ENCODE data around the gene SLMAP. TPM values are rescaled to one million over a fixed set of nuclear protein-coding genes. Genes with fewer than 3 reads are reported as not detected.

Gene SLMAP
- total and polyA plus RNA-seq, 2 of the 13 experiments (the other 11 are each of a cell fraction or from before 2014, with no cell fraction given) = 24.0 to 48.3 TPM

GRCh38 chr3:57755741-57756527, at the start of gene SLMAP (continued):
- TF ChIP-seq SRSF9 (IDR thresholded peaks at IDR 0.05; ENCODE audit: borderline replicate concordance, insufficient read depth, low read depth, low read length, poor library complexity, severe bottlenecking) (no peak), ZNF138 (CRISPR knock-in tag; IDR thresholded peaks at IDR 0.05; ENCODE audit: low read depth) (peak; percentile 47; the same call in 1 of the 2 replicates), ATAD3A (CRISPR knock-in tag; IDR thresholded peaks at IDR 0.05) (no peak), ZNF607 (CRISPR knock-in tag; IDR thresholded peaks at IDR 0.05; ENCODE audit: borderline replicate concordance) (0 out of 2 replicates have a peak, but pooled peaks have one; percentile 21), ZNF572 (CRISPR knock-in tag; IDR thresholded peaks at IDR 0.05) (no peak), TRAFD1 (CRISPR knock-in tag; IDR thresholded peaks at IDR 0.05; ENCODE audit: borderline replicate concordance) (no peak), HIC2 (CRISPR knock-in tag; IDR thresholded peaks at IDR 0.05; ENCODE audit: low read depth) (no peak), SRSF4 (IDR thresholded peaks at IDR 0.05; ENCODE audit: low read depth, low read length, poor library complexity, severe bottlenecking) (no peak), SIX1 (CRISPR knock-in tag; IDR thresholded peaks at IDR 0.05; ENCODE audit: borderline replicate concordance) (no peak), CAMTA2 (CRISPR knock-in tag; IDR thresholded peaks at IDR 0.05; ENCODE audit: borderline replicate concordance) (no peak), SMAD9 (CRISPR knock-in tag; IDR thresholded peaks at IDR 0.05) (0 out of 2 replicates have a peak, but pooled peaks have one; percentile 70), SP2 (CRISPR knock-in tag; IDR thresholded peaks at IDR 0.05) (no peak), AHDC1 (CRISPR knock-in tag; IDR thresholded peaks at IDR 0.05; ENCODE audit: borderline replicate concordance) (no peak), HMGXB4 (CRISPR knock-in tag; IDR thresholded peaks at IDR 0.05; ENCODE audit: borderline replicate concordance in 1 of 2, low read depth in 1 of 2) (peak; percentile 39 to 89; a peak in 3 of 4 replicates), CREM (IDR thresholded peaks at IDR 0.05) (peak; percentile 96), CREM (CRISPR knock-in tag; IDR thresholded peaks at IDR 0.05) (no peak), ZNF446 (CRISPR knock-in tag; IDR thresholded peaks at IDR 0.05) (no peak)
